NCI-H2107 (cell line): ENCODE results near the gene SLC16A8.

ENCODE experiments used
- DNase-seq: peaks from one replicate; lab custom pipeline; 2025; lab: John Stamatoyannopoulos, UW

The SLC16A8 gene

GRCh38 chr22:38111925-38112355 lies 28.0 kb upstream of the SLC16A8 start:
- DNase-seq: no peak

- DNase-seq: no peak
Observed at GRCh38 chr22:38110863-38111852, 27.2 kb upstream of the SLC16A8 start.

GRCh38 chr22:38110008-38110862 lies 26.3 kb upstream of the SLC16A8 start, which contains the start of gene BAIAP2L2:
TSS of gene BAIAP2L2 (minus strand) at chr22:38110684. CDS start at chr22:38110525, 159 bp downstream.
- no peak for DNase-seq

GRCh38 chr22:38109371-38110001 lies 25.5 kb upstream of the SLC16A8 start:
- no peak for DNase-seq

GRCh38 chr22:38108561-38109319 lies 24.8 kb upstream of the SLC16A8 start:
- no peak for DNase-seq

GRCh38 chr22:38107692-38108515 lies 23.9 kb upstream of the SLC16A8 start:
- no peak for DNase-seq

GRCh38 chr22:38106814-38107578 lies 23.0 kb upstream of the SLC16A8 start:
- no peak for DNase-seq

- DNase-seq: no peak
Observed at GRCh38 chr22:38104084-38104483, 20.1 kb upstream of the SLC16A8 start.

- no peak for DNase-seq
Observed at GRCh38 chr22:38103641-38104040, 19.7 kb upstream of the SLC16A8 start.

GRCh38 chr22:38098410-38099249 lies 14.6 kb upstream of the SLC16A8 start:
- no peak for DNase-seq

- DNase-seq: no peak
Observed at GRCh38 chr22:38097557-38098409, 13.8 kb upstream of the SLC16A8 start.

GRCh38 chr22:38097058-38097457 lies 13.1 kb upstream of the SLC16A8 start:
- no peak for DNase-seq

- DNase-seq: no peak
Observed at GRCh38 chr22:38089474-38089851, 5.5 kb upstream of the SLC16A8 start.

- DNase-seq: no peak
Observed at GRCh38 chr22:38088629-38089473, 4.9 kb upstream of the SLC16A8 start.

GRCh38 chr22:38087855-38088254 lies 3.9 kb upstream of the SLC16A8 start:
- no peak for DNase-seq

GRCh38 chr22:38086942-38087341 lies 3.0 kb upstream of the SLC16A8 start:
- DNase-seq: no peak
